PC-3 (cell line): ENCODE results near the gene DCAF5.

Source experiments
- EZH2 ChIP-seq: fragments of 300-600 bp; sonication (generic); IDR thresholded peaks from one replicate; pipeline ENCODE4 v1.6.1; 2017; ENCODE audit warnings: antibody characterized with exemption, mild to moderate bottlenecking, low read length; ENCODE audit not compliant: unreplicated experiment
- TF ChIP-seq, protein P1 (sequence below): fragments of 300-600 bp; sonication (generic); conservative IDR thresholded peaks from 2 replicates; pipeline ENCODE4 v1.5.1; 2017; ENCODE audit warnings: antibody characterized with exemption, low read depth, mild to moderate bottlenecking, low read length

DNA sequence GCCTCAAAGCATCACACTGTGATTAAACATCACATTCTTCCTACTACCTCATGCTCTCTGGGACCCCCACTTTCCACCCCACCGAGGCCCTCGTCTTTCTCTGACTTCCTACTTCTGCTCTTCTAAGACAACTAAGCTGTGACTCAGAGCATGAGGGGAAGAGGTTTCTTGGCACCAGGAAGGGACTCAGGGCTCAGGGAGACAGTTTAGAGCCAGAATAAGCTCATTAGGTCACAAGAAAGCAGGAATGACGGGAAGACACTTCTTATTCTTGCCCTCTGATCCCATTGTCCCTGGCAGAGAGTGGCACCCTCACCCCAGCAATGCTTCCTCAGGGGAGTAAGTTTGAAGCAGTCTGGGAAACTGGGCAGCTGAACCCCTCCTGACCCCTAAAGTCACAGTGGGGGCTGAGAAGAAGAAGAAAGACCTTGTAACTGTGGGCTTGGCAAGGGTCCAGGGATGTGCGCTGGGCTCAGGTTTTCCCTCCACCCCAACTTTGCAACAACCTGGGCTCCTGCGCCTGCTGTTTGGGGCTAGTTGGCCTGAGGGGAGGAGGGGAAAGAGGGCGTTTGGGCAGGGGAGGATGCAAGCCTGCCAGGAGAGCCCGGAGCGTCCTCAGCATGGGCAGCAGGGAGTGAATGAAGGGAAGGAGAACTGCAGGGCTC, 109.2 kb downstream of the DCAF5 start:
- TF ChIP-seq, protein P1, sequence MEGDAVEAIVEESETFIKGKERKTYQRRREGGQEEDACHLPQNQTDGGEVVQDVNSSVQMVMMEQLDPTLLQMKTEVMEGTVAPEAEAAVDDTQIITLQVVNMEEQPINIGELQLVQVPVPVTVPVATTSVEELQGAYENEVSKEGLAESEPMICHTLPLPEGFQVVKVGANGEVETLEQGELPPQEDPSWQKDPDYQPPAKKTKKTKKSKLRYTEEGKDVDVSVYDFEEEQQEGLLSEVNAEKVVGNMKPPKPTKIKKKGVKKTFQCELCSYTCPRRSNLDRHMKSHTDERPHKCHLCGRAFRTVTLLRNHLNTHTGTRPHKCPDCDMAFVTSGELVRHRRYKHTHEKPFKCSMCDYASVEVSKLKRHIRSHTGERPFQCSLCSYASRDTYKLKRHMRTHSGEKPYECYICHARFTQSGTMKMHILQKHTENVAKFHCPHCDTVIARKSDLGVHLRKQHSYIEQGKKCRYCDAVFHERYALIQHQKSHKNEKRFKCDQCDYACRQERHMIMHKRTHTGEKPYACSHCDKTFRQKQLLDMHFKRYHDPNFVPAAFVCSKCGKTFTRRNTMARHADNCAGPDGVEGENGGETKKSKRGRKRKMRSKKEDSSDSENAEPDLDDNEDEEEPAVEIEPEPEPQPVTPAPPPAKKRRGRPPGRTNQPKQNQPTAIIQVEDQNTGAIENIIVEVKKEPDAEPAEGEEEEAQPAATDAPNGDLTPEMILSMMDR, result no peak
- TF ChIP-seq EZH2, result no peak
